ENCODE data around the gene CPNE9. TPM values are rescaled to one million over a fixed set of nuclear protein-coding genes. Genes with fewer than 3 reads are reported as not detected.

CPNE9 gene
- polyA plus RNA-seq, 1 of the 3 experiments (the other 2 are of a cell fraction): 0.03 TPM

DNA sequence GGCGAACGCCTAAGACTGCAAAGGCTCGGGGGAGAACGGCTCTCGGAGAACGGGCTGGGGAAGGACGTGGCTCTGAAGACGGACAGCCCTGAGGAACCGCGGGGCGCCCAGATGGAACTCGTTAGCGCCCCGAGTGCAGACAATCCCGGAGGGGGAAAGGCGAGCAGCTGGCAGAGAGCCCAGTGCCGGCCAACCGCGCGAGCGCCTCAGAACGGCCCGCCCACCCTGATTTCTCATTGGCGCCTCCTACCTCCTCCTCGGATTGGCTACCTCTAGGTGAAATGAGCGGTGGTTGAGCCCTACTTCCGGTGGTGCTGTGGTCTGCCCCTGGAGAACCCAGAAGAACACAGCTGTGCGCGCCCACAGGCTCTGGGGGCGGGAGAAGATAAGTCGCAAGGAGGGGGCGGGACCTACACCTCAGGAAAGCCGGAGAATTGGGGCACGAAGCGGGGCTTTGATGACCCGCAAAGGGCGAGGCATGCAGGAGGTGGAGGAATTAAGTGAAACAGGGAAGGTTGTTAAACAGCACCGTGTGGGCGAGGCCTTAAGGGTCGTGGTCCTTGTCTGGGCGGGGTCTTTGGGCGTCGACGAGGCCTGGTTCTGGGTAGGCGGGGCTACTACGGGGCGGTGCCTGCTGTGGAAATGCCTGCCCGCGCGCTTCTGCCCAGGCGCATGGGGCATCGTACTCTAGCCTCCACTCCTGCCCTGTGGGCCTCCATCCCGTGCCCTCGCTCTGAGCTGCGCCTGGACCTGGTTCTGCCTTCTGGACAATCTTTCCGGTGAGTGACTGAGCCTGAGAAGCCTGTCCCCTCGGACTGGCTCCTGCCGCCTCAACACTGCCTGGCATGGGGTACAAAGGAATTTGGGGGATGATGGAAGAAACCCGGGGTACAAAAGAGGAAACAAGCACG is 46.3 kb downstream of the CPNE9 start, which contains the start of gene OGG1 (continued):
- TF ChIP-seq REST (IDR thresholded peaks at IDR 0.05; ENCODE audit: low read depth, low read length): no peak
- TF ChIP-seq EZH2phosphoT487 (IDR thresholded peaks at IDR 0.05; ENCODE audit: borderline replicate concordance, low read depth): no peak
- TF ChIP-seq CHD2 (IDR thresholded peaks at IDR 0.05; ENCODE audit: low read length, partially characterized antibody): peak; percentile 51
- TF ChIP-seq TCF12 (IDR thresholded peaks at IDR 0.05): peak; percentile 90
- peak; percentile 58; the same call in 1 of the 2 replicates for TF ChIP-seq FOXJ3 (CRISPR knock-in tag; IDR thresholded peaks at IDR 0.05)
- no peak for TF ChIP-seq RXRA (IDR thresholded peaks at IDR 0.05; ENCODE audit: borderline replicate concordance, low read depth)
- TF ChIP-seq YY1 (IDR thresholded peaks at IDR 0.05; ENCODE audit: low read depth): 0 out of 2 replicates have a peak, but pooled peaks have one; percentile 13
- TF ChIP-seq, protein P1, sequence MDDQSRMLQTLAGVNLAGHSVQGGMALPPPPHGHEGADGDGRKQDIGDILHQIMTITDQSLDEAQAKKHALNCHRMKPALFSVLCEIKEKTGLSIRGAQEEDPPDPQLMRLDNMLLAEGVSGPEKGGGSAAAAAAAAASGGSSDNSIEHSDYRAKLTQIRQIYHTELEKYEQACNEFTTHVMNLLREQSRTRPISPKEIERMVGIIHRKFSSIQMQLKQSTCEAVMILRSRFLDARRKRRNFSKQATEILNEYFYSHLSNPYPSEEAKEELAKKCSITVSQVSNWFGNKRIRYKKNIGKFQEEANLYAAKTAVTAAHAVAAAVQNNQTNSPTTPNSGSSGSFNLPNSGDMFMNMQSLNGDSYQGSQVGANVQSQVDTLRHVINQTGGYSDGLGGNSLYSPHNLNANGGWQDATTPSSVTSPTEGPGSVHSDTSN (IDR thresholded peaks at IDR 0.05): peak; percentile 46

GRCh38 chr3:9750556-9751411 is 47.2 kb downstream of the CPNE9 start:
- ChIA-PET POLR2A (interaction anchor here (1.1 to 3.3 kb wide), 5 partner anchors 12 to 354 kb away, joined by 3 to 22 read pairs (median 4); partner anchors contain the start of genes BRPF1 and CAMK1), CTCF (interaction anchor here (0.9 kb wide), 1 partner anchor 195 kb away, joined by 4 read pairs; no protein-coding TSS in a partner anchor)
- Histone ChIP-seq H2AFZ (ENCODE audit: low read depth) (peak overlapping the region; percentile 85; the same call in 1 of the 2 replicates), H3K36me3 (replicated peaks in 1 of 2; ENCODE audit: control insufficient read depth in 1 of 2, insufficient read depth in 2 of 2, low read length in 1 of 2) (peaks cover 33 to 39% of the 10 kb centered on the region in 2 experiments), H4K20me1 (ENCODE audit: insufficient read depth) (no peaks in the 10 kb centered on the region), H3K4me2 (peak overlapping the region; percentile 97), H3K79me2 (ENCODE audit: insufficient read depth) (peaks cover 31% of the 10 kb centered on the region), H3K9me2 (no peaks in the 10 kb centered on the region), H3K27ac (ENCODE audit: low read depth in 2 of 2, low read length in 1 of 2) (peak overlapping the region; percentile 93 to 99), H3F3A (replicated peaks; ENCODE audit: insufficient read depth) (peaks cover 28% of the 10 kb centered on the region), H3K9me3 (no peaks in the 10 kb centered on the region), H3K4me3 (ENCODE audit: low read depth in 2 of 2, low read length in 1 of 2) (peak overlapping the region; percentile 79 to 99), H3K4me1 (ENCODE audit: control insufficient read depth in 1 of 2, insufficient read depth in 2 of 2, low read depth in 1 of 2, low read length in 1 of 2) (peaks cover 17 to 20% of the 10 kb centered on the region in 2 experiments), H3K27me3 (ENCODE audit: insufficient read depth) (no peaks in the 10 kb centered on the region), H3K9ac (peak overlapping the region; percentile 74)
- 24% methylated on average over 15 of the region's 17 CpGs for WGBS (ENCODE audit: low lambda C conversion rate)
- TF ChIP-seq, protein P1 (IDR thresholded peaks at IDR 0.05): no peak
- TF ChIP-seq RCOR1 (IDR thresholded peaks at IDR 0.05; ENCODE audit: low read length) (no peak), USF1 (IDR thresholded peaks at IDR 0.05; ENCODE audit: borderline replicate concordance, low read depth) (no peak), SMC3 (IDR thresholded peaks at IDR 0.05; ENCODE audit: low read depth, low read length) (no peak), CTCF (IDR thresholded peaks at IDR 0.05) (no peak), NRF1 (IDR thresholded peaks at IDR 0.05; ENCODE audit: low read depth, low read length) (no peak), RFX5 (IDR thresholded peaks at IDR 0.05; ENCODE audit: low read length) (no peak)
- TF ChIP-seq, protein P2, sequence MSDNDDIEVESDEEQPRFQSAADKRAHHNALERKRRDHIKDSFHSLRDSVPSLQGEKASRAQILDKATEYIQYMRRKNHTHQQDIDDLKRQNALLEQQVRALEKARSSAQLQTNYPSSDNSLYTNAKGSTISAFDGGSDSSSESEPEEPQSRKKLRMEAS (IDR thresholded peaks at IDR 0.05; ENCODE audit: low read depth): no peak
- no peak for DNase-seq
